CD4-positive, alpha-beta T cell treated with Interleukin-15 for 1 hour (primary cell): ENCODE results near the gene CD48.
A peak's percentile ranks its signal among the peaks of the same experiment; 100 is the strongest.
"Not testable (repeated sequence)": the region's sequence is repeated elsewhere in the genome, so short reads cannot be mapped to it uniquely, and the experiment has no call there.

Experiments
- DNase-seq: peaks from one replicate; pipeline ENCODE4 v3.0.0-alpha.2; 2020

Gene CD48

DNA sequence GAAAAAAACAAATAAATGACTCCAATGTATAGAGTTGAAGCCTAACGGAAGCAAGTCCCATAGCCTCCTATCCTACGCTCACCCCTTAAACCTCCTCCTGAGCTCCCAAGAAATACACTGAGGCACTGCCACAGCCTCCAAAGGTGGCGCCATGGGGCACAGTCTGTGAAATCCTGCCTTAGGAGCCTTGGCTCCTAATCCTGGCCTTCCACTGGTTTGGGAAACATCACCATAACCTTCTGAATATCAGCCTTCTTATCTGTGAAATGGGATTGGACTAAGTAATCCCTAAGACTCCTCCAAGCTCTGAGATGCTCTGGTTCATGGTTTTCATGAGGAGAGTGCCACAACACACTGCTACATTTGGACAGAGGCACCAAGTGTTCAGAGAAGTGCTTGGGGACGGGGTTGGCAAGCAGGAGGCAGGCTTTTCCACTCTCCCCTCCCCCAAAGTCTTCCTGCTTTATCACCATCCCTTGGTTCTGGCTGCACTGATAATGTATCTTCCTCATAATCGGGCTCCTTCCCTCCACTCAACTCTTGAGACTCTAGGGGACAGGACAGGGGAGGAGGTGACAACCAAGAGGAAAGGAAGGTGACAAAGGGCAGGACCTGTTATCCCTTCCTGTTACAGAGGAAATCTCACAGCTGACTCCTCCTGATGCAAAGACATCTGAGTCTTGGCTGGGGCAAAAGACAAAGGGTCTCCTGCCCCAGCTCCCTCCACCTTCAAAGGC is 30.2 kb upstream of the CD48 start:
- no peak for DNase-seq

DNA sequence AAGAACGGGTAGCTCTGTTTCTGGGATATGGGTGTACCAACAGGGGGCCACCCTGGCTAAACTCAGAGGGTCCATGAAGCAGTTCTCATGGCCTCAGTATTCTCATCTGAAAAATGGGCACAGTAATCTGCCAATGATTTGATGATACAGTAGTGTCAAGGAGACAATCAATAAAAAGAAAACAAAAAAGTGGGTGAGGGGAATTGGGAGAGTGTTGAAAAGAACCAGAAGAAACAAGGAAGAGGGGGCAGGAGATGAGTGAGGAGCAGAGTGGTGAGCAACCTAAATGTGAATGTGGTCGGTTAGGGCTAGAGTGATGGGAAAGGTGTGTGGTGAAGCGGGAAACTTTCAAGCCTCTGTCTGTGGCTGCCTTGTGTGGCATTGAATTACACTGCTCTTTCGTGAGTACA is 29.5 kb upstream of the CD48 start:
- no peak for DNase-seq

DNA sequence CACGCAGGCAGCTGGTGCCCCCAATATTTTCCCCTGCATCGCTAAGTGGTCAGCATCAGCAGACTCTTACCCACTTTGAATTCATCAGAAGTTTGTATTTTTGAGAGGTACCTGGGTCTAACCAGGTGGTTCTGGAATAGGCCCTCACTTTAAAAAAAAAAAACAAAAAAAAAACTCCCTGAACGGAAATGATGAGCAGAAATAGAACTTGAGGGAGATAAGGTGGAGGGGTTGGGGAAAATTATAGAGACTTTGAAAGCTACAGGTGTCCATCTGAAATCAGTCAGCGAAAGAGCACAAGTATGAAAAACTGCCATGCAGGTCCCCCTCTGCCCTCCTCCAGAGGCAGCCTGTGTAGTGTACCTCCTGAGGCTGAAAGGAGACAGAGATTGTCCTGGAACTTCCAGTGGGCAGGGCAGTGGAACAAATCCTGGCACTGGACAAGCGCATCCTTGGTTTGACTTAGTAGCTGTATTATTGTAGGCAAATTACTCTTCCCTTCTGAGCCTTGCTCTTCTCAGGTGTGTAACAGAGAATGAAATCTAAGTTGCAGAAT is 28.6 kb upstream of the CD48 start:
- no peak for DNase-seq

DNA sequence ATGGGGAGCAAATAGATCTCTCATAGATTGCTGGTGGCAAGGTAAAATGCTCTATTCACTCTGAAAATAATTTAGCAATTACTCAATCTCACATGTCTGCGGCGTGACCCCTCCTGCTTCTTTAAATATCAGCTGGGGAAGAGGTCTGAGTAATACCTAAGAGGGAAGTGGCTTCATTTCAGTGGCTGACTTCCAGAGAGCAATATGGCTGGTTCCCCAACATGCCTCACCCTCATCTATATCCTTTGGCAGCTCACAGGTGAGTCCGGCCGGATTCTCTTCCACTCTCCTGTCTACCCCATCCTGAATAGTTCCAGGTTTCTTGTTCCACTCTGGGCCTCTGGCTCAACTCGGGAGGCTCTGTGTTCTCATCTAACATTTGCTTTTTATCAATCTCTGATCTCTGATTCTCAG is 27.5 kb upstream of the CD48 start, which contains the start of gene SLAMF7:
SLAMF7 (plus strand) TSS at position 150 of the 414 bp plus-strand sequence; CDS start at position 205, 55 bp downstream.
- peak; percentile 62 for DNase-seq

DNA sequence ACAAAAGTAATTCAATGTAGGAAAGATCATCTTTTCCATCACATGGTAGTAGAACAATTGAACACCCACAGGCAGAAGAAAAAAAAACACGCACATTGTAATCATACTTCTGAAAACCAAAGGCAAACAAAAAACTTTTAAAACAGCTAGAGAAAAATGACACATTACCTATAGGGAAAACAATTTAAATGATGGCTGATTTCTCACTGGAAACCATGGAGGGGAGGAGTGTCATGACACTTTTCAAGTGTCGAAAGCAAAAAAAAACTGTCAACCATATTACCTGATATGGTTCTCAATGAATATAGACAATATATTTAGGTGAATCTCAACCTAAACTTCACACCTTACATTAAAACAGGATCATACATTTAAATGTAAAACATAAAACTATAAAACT is 26.6 kb upstream of the CD48 start:
- DNase-seq, result no peak

GRCh38 chr1:160734301-160734700 is 22.7 kb upstream of the CD48 start:
- no peak for DNase-seq

- no peak for DNase-seq
Measured at GRCh38 chr1:160733898-160734297, 22.3 kb upstream of the CD48 start.

GRCh38 chr1:160731990-160732389 is 20.4 kb upstream of the CD48 start:
- DNase-seq, result no peak

GRCh38 chr1:160731564-160731963 is 19.9 kb upstream of the CD48 start:
- not testable (repeated sequence) for DNase-seq

DNA sequence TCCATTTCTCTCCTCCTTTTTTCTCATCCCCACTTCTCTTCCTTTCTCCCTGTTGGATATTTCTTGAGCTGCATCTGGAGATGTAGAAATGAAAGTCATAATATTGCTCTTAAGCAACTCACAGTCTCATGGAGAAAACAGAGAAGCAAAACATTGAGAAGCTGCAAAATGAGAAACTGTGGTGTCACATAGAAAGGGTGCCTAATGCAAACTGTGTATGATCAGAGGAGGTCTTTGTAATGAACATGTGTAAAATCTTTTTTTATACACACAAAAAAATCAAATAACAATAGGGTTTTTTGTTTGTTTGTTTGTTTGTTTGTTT is 15.7 kb upstream of the CD48 start:
- no peak for DNase-seq

DNA sequence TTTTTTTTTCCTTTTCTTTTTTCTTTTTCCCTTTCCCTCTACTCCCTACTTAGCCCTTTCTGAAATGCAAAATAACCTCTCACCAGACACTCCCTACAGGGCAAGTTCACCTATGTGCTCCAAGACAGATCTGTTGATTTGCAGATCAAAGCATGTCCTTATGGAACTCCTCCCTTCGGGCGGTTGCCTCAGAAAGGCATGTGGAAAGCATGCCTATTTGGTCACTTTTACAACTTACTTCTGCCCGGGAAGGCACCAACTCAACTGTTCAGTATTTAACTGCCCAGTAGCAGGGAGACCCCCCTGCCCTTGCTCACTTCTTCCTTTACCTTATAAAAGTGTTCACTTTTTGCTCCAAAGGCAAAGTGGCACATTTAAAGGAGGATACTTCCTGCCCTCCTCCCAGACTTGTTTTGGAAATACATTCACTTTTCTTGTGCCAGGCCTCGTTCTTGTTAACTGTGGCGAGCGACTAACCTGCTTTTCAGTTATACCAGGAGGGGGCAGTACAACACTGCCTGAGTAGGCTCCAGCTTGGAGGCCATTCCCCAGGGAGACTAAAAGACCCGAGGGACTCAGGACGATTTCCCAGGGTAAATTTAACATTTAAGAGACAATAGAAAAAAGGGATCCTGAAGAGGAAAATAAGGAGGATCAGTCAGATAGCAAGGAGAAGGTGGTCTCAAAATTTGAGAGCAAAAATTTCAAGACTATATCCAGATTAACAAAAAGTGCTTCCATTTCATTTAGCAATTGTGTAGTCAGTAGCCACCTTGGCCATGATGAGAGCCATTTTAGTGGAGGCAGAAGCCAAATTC is 15.1 kb upstream of the CD48 start:
- peak; percentile 74 for DNase-seq

- no peak for DNase-seq
Measured at GRCh38 chr1:160726114-160726497, 14.5 kb upstream of the CD48 start.

DNA sequence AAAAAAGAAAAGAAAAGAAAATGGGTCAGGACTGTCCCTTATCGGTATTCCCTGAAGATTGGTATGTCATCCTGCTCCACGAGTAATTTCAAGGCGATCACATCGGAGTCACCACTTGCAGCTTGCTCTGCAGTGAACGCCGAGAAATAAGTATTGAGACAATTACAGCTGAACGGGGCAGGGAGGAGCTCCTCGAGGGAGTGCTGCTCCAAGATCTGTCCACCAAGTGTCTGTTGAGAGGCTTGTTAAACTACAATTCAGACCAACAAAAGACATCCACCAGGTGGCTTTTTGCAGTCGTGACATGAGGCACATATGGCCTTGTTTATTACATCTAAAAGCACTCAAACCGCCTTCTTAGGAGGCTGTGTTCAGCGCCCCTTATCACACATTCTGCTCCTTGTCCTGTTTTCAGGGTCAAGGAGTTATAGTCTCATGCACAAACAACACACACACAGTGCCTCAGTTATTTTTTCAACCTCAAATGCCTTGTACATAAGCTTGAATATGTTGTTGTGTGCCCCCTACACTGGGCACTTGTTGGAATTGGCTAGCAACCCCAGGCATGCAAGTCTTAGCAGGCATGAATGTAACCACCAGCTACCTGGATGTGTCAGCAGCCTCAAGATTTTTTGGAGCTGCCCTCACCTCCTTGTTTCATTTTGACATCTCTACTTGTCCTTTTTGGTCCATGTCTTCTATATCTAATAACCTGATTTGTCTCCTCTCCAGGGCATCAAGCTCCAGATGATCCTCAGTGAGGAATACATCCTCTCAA is 13.0 kb upstream of the CD48 start:
- DNase-seq, result no peak

DNA sequence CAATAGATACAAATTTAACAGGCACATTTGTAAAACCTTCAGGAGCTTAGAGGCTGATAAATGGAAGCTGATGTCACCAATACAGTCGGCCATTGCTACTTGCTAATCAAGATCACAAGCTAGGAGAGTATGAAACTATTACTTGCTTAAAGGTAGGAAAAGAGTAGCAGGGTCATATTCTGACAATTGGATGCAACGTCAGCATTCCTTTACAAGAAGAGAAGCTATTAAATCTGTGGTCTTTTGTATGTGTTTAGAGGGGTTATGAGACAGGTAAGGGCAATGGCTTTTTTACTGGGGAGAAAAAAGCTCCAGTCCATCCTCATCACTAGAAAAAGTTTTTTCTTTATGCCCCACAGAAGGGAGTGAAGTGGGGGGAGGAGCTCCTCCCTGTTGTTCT is 11.7 kb upstream of the CD48 start:
- no peak for DNase-seq

- no peak for DNase-seq
Measured at GRCh38 chr1:160722726-160723125, 11.1 kb upstream of the CD48 start.

DNA sequence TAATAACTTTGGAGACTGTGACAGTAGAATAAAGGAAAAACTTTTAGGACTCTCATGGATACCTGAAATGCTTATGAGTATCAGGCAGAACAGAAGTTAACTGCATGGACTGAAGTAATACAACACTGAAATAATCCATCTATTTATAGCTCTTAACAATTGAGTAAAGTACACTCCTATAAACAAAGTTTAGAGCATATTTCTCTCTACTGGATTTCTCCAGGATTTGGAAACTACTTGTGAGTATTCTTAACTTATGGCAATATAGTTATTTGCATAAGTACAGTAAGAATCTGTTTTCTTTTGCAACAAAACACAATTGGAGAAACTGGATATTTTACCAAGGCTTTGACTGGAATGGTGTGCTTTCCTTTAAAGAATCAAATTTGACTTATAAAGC is 9.9 kb upstream of the CD48 start:
- DNase-seq, result no peak

- DNase-seq, result no peak
Measured at GRCh38 chr1:160720356-160721085, 8.9 kb upstream of the CD48 start.

DNA sequence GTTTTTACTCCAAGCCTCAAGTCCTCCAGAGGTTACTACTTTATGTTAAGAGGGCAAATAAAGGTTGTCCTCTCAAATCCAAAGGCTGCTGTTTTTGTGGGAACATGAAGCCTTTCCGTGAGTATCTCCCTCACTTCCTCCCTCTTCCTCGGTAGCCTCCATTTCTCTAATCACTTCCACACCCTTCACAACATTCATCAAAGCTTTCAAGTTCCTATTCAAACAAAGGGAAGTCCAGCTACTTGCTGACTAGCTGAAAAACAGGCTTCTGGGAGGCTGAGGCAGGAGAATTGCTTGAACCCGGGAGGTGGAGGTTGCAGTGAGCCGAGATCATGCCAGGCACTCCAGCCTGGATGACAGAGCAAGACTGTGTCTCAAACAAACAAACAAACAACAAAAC is 6.6 kb upstream of the CD48 start:
- DNase-seq, result no peak

GRCh38 chr1:160717306-160717705 is 5.7 kb upstream of the CD48 start:
- no peak for DNase-seq

DNA sequence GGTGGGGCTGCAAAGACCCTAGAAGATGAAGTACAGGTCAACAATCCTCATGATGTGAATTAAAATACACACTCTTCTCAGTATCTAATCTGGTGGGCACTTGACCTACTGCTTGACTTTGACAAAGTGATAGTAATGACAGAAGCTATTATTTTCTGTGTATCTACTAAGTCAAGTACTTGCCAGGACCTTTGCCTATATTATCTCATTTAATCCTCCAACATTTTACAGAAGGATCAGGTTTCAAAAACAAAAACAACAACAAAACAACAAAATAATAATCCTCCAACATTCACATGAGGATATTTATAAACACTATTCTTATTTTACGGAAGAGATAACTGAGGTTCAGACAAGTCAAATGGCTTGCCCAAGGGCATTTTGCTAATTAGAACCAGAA is 4.4 kb upstream of the CD48 start:
- no peak for DNase-seq

DNA sequence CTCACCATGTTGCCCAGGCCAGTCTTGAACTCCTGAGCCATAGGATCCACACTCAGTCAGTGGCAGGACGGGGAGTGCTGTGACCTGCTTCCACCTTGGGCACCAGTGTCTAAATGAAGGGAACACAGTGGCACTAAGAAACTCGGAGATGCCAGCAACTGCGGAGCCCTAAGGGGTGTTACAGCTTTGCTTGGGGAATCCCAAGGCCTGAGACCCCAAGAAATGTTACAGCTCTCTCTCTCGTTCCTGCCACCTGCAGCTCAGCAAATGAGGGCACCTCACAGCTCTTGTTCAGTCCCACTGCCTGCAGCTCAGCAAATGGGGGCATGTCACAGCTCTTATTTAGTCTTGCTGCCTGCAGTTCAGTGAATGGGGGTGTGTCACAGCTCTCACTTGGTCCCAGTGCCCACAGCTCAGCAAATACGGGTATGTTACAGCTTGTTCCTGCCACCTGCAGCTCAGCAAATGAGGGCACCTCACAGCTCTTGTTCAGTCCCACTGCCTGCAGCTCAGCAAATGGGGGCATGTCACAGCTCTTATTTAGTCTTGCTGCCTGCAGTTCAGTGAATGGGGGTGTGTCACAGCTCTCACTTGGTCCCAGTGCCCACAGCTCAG is 2.5 kb upstream of the CD48 start:
- DNase-seq, result not testable (repeated sequence)

DNA sequence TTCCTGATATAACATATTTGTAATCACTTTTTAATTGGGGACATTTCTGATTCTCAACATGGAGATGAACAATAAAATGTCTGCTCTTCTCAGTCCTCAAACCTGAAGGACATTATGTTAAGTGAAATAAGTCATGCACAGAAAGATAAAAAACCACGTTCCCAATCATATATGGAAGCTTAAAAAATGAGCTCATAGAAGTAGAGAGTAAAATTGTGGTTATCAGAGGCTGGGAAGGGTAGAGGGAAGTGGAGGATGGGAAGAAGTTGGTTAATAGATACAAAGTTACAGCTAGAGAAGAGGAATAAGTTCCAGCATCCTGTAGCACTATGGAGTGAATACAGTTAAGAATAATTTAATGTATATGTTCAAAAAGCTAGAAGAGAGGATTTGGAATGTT is 1.5 kb upstream of the CD48 start:
- no peak for DNase-seq
